ENCODE data around the gene GUCY1A2.

GRCh38 chr11:106624377-106624776 lies 393.9 kb downstream of the GUCY1A2 start:
- TF ChIP-seq POLR2A (IDR thresholded peaks at IDR 0.05; ENCODE audit: low read length) (no peak), GATA1 (IDR thresholded peaks at IDR 0.05; ENCODE audit: low read depth, low read length) (no peak)

All from erythroblast (primary cell).